GM23248 (cell line): ENCODE results near the gene GALE.

Experiments used
- EZH2 ChIP-seq: fragments of 200-600 bp; sonication (generic); IDR thresholded peaks from 2 replicates; pipeline ENCODE4 v1.6.1; 2018; ENCODE audit warnings: antibody characterized with exemption, mild to moderate bottlenecking; ENCODE audit not compliant: insufficient read depth, poor library complexity, severe bottlenecking
- EZH2phosphoT487 ChIP-seq: fragments of 200-600 bp; sonication (generic); IDR thresholded peaks from 2 replicates; pipeline ENCODE4 v1.6.1; 2018; ENCODE audit warnings: antibody characterized with exemption, moderate library complexity, mild to moderate bottlenecking, low read depth; ENCODE audit not compliant: insufficient read depth

GRCh38 chr1:23804183-23804835 lies 3.8 kb upstream of the GALE start:
- no peak for TF ChIP-seq EZH2
- no peak for TF ChIP-seq EZH2phosphoT487
